Measurements from ENCODE around the gene DNAJC2.

Gene DNAJC2

DNA sequence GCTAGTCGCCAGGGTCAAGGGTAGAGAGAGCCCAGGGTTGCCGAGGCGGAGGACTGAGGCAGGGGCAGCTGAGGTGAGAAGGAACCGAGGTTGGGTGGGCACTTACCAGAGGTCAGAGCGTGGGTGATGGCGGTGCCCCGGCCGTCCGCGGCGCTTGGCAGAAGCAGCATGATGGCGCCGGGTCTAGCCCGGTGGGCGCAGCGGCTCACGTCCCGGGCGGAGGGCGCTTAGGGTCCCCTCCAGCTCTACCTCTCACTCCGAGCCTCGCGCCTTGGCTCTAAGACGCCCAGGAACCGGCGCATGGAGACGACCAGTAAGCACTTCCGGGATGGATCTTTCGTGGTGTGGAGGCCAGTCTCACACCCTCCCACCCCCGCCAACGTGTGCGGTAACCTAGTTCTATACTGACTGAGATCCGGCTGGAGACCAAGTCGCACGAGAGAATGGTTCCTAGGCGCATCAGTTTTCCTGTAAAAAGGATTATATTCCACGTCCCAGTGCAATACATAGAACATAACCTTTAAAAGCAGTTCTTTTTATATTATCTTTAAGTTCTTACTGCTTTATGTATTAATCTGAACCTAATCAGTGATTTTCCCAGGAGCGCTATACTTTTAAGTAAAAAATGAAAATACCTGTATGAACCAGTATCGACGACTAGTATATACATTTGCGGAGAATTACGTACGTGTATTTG, at the start of gene DNAJC2:
TSS of gene DNAJC2 (minus strand) at position 315 of the 697 bp plus-strand sequence. CDS start at position 170, 145 bp downstream.
- intact Hi-C loops (cut with DNase I) = no loop called here

DNA sequence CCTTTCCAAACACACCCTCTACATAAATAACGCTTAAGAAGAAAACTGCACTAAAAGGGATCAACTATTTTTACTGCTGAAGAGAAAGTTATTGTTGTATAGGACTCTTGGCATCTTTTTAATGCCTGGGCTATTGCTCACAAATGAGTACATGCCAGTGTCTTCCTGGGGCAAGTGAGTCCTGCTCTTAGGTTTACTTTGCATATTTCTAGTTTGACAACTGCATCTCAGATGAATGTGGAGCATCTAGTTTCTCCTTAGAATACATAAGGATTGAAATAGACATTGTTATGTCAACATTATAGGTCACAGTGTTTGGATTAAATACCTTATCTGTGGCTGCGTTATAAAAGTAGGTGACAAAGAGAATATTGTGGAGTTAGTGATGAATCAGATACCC, 47.4 kb upstream of the DNAJC2 start:
- intact Hi-C loops (cut with DNase I) = no loop called here
- no peak for DNase-seq

More for the DNA sequence above, at the start of gene DNAJC2:
- DNase-seq = peak; percentile 79 to 95 (median 87)

DNA sequence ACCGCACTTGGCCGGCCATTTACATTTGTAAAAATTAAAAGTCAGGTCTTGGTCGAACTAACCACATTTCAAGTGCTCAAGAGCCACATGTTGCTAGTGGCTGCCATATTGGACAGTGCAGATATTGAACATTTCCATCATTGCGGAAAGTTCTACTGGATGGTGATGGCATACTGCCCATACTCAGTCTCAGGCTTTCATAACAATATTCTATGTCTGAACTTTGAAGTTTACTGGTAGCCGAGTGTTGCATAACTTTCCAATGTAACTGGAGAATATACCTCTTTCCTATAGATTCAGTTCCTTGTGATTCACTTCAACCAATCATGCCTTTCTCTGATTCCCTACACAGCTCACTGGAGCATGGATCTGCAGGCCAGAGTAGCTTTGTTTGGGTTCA, 46.6 kb upstream of the DNAJC2 start:
- intact Hi-C loops (cut with DNase I) = no loop called here

DNA sequence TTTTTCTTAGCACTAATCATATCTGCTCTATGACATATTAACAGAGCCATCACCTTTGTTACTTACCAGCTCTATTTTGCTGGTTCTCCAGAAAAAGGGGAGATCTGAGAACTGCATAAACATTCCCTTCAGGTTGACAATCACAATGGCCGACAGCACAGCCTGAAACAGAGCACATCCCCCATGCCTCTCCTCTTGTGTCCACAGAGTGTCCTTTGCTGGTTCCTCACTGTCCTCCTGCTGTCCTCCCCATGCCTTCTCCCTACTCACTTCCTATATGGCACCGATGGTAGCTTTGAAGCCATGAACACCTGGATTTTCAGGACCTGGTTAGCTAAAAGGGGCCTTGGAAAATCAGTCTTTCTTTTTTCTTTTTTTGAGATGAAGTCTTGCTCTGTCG, 44.7 kb upstream of the DNAJC2 start:
- intact Hi-C loops (cut with DNase I) = no loop called here
- DNase-seq = no peak

More for the DNA sequence above, 46.6 kb upstream of the DNAJC2 start:
- DNase-seq = no peak

DNA sequence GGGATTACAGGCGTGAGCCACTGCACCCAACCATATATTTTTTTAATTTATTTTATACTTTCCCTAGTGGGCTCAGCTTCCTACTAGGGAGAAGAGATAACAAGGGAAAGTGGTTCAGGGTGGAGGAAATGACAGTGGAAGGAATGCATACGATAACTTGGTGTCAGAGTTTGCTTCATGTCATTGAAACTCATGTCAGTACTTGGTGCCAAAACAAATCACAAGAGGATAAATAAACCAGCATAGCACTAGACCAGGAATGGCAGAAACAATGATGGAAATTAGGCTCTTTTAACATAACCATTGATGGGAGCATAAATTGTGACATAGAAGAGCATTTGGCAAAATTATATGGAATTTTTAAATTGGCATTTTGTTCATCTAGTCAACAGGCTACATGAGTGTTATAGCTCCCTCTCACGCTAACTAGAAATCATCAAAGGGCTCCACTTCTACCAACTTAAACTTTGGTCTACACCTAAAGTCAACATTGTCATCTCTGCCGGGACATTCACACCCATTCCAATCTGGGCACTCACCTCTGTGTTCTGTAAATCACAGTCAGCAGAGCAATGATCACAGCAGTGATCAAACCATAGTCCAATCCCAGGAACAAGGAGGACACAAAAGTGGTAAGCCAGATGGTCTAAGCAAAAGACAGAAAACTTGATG, 44.0 kb upstream of the DNAJC2 start:
- intact Hi-C loops (cut with DNase I) = no loop called here
- no peak for DNase-seq

DNA sequence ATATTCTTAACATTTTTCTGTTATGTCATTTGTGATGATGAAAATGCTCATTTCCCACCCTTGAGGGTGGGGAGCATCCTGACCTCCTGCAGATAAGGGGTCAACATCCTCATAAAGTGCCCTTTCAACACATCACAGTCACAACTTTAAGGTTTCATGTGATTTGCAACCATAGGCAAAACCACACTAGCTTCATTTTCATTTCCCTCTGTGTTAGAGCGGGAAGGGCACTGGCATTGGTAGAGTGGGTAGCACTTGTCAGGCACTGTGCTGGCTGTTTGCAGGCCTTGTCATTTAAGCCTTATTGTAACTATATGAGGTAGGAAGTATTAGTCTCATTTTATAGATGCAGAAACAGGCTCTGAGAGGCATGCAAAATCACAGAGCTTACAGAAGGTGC, 42.7 kb upstream of the DNAJC2 start:
- DNase-seq = no peak
- intact Hi-C loops (cut with DNase I) = no loop called here

GRCh38 chr7:103382032-103382402, 37.5 kb upstream of the DNAJC2 start:
- intact Hi-C loops (cut with DNase I) = no loop called here
- no peak for DNase-seq

DNA sequence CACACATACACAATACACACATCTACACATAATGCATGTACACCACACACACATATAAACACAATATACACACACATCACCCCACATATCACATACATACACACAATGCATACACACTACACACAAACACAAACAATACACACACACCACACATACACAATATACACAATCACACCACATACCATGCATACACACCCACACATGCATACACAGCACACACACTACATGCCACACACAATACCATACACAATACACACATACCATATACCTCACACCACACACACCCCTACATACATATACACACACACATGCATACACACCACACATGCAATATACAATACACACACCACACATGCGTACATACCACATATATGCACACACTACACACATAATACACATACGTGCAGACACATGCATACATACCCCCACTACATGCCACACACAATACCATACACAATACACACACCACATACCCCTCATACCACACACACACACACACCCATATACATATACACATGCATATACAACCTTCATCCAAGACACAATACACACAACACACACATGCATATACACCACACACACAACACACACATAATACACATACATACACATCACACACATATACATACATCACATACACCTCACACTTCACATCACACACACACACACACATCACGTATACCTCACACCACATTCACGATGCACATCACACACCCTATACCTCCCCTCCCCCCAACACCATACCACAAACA, 36.9 kb upstream of the DNAJC2 start:
- intact Hi-C loops (cut with DNase I) = no loop called here
- DNase-seq = no peak

- intact Hi-C loops (cut with DNase I) = no loop called here
- DNase-seq = no peak
Measured at GRCh38 chr7:103380395-103381191, 36.0 kb upstream of the DNAJC2 start.

DNA sequence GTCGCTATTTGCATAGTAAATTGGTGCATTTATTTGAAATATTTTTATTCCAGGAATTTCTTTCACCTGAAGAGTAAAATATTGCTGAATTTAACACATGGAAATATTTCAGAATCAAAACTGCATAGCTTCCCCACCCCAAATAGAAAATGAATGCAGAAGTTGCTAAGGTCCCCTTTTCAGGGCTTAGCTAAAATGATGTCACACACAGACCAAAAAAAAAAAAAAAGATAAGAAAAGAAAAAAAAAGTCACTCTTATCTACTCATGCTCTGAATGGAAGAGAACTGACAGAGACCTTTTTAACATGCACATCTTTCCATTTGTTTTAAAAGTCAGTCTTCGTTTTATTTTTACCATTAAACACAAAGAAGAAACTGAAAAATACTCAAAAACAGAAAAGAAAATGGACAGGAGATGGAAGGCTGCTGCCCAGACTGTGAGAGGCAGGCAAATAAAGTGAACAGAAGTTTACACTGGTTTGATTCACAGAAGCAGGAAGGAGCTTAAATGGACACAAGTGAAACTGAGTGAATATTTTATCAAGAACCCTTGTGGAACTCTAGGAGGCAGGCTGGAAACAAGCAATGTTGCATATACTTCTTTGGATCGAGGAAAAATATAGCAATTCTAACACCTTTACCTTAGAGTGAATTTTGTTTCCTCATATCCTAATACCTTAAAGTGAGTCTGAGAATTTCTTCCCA, 34.9 kb upstream of the DNAJC2 start:
- DNase-seq = no peak

DNA sequence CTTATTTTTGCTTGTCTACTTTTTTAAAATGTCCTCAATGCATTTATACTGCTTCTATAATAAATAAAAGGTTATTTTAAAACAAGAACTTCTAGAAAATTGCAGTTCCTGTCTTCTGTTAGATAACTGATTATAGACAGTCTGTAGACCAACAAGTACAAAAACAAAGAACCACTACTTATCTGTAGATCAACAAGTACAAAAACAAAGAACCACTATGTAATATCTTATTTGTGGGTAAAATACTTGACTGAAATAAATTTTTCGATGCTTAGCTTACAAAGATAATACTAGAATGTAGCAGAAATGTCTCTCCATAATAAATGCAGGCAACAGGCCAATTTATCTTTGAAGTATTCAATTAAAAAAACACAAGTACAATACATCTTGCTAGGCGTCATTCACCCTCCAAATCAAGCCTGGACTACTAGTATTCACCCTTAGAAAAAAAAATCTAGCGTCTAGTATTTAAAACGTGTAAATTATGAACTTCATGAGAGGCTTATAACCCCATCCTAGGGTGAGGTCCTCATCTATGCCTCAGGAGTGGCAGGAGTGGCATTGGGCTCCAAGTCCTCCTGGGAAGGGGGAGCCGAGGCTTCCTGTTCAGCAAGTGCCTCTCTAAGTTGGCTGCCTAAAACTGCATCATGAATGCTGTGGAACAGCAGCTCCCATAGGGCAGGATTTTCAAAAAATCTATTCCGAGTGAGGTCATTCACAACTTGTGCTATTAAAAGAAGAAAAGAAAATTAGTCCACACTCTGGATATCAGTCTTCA, 29.5 kb upstream of the DNAJC2 start:
- intact Hi-C loops (cut with DNase I) = no loop called here
- DNase-seq = no peak

More for the DNA sequence above, 34.9 kb upstream of the DNAJC2 start:
- intact Hi-C loops (cut with DNase I) = no loop called here

GRCh38 chr7:103369432-103369831, 24.9 kb upstream of the DNAJC2 start:
- no peak for DNase-seq
- intact Hi-C loops (cut with DNase I) = no loop called here

DNA sequence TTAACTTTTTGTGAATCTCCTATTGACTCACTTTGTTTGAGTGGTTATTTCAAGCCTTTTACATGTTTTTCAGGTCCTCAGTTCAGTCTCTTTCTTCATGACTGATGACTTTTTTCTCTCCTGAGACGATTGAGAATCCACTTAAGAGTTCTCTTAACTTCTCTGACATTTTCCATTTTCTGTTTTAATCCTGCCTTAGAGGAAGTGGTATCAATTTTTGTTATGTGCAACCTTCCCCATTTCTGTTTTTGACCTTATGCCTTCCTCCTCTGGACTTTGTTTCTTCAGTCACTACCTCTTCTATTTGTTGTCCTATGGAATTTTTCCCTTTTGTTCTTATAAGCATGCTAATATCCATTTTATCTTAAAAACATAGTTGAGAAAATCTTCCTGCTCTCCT, 5.2 kb upstream of the DNAJC2 start:
- no peak for DNase-seq
- intact Hi-C loops (cut with DNase I) = no loop called here

DNA sequence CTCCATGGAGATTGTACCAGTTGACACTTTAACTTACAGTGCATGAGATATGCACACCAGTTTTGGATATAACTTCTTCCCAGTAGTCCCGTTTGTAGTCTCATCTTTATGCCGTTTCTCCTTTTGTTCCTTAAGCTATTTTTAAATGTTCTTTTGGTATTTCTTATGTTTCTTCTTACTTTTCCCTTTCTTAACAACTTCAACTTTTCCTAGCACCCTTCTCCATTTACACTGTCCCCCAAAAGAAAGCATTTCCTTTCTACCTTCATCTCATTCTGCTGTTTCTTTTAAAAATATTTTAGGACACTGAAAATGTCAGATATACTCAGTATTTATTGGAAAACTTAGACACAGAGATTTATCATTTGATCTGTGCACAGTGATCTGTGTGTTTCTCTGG, 4.4 kb upstream of the DNAJC2 start:
- intact Hi-C loops (cut with DNase I) = no loop called here
- no peak for DNase-seq

- intact Hi-C loops (cut with DNase I) = no loop called here
Measured at GRCh38 chr7:103348452-103348851, 3.9 kb upstream of the DNAJC2 start.

DNA sequence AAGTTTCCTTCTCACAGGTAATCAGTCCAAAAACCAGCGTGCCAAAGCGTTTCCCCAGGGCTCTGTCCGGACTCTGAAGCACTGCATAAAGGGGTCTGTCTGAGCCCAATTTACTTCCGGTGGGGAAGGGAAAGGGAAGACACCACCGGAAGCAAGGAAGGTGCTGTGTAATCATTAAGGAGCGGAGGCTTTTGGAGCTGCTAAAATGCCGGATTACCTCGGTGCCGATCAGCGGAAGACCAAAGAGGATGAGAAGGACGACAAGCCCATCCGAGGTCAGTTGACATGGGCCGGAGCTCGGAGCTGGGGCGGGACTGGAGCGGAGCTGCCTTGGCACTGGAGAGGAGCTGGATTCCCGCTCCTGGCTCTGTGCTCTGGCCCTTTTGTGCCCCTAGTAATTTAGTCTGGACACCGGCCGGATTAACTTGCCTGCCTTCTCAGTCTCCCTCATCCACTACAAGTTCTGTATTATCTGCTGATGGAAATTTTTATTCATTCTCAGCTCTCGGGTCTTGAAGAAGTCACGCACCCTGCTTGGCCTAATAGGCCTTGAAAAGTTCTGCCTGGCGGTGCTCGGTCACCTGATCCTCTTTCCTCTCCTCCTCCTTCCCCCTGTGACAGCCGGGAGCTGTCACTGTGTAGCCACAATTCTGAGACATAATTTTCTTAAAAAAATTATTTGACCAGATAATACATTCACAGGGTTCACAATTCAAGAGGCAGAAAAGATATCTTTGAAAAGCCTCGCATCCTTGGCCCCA, 3.1 kb upstream of the DNAJC2 start, which contains the start of gene PSMC2:
TSS of gene PSMC2 (plus strand) at position 137 of the 761 bp plus-strand sequence. CDS start at position 206, 69 bp downstream.
- intact Hi-C loops (cut with DNase I) = no loop called here
- peak; percentile 63 to 93 (median 85) for DNase-seq

More at GRCh38 chr7:103348452-103348851, 3.9 kb upstream of the DNAJC2 start:
- no peak for DNase-seq

DNA sequence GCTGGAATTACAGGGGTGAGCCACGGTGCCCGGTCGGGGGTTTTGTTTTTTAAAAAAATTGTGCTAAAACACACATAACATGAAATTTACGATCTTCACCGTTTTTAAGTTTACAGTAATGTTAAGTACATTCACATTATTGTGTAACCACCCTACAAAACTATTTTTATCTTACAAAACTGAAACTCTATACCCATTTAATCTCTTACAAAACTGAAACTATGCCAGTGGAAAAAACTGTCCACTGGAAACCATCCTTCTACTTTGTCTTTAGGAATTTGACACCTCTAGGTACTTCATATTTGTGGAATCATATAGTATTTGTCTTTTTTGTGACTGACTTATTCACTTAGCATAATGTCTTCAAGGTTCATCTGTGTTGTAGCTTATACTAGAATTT, 1.8 kb upstream of the DNAJC2 start:
- DNase-seq = no peak
- intact Hi-C loops (cut with DNase I) = no loop called here
